Activated B cell treated with CpG ODN at 0.5 μM for 24 hours (primary cell): ENCODE measurements around the gene PFN1. TPM values are rescaled to one million over a fixed set of nuclear protein-coding genes. Genes with fewer than 3 reads are reported as not detected.

ENCODE experiments used
- ATAC-seq: fragments of 200-7000 bp; cut with Tn5 transposase; one replicate; pipeline ENCODE4 v1.10.0; 2021; ENCODE audit warnings: low read depth, mild to moderate bottlenecking, moderate library complexity
- CTCF ChIA-PET: fragments of 350-600 bp; sonication (Branson Sonifier 250); formaldehyde crosslinking; loops from one replicate; lab custom pipeline; 2021; ENCODE audit warnings: antibody characterized with exemption; lab: Charles Lee
- POLR2A ChIA-PET: fragments of 350-600 bp; sonication (Branson Sonifier 250); formaldehyde crosslinking; loops from one replicate; lab custom pipeline; 2021; ENCODE audit warnings: antibody characterized with exemption; lab: Charles Lee
- DNase-seq: peaks from one replicate; pipeline ENCODE4 v3.0.0; 2022
- H3K27ac Mint-ChIP-seq: one replicate; pipeline ENCODE4 v1.8.0; 2020; ENCODE audit warnings: mixed read lengths
- H3K27me3 Mint-ChIP-seq: one replicate; pipeline ENCODE4 v1.8.0; 2021; ENCODE audit warnings: mixed read lengths
- H3K36me3 Mint-ChIP-seq: one replicate; pipeline ENCODE4 v1.8.0; 2021; ENCODE audit warnings: low read depth, mixed read lengths
- H3K4me1 Mint-ChIP-seq: one replicate; pipeline ENCODE4 v1.8.0; 2021; ENCODE audit warnings: mixed read lengths
- H3K4me3 Mint-ChIP-seq: one replicate; pipeline ENCODE4 v1.8.0; 2020; ENCODE audit warnings: mild to moderate bottlenecking, mixed read lengths
- H3K9me3 Mint-ChIP-seq: one replicate; pipeline ENCODE4 v1.8.0; 2020; ENCODE audit warnings: mixed read lengths
- CTCF ChIP-seq: fragments of 200-600 bp; IDR thresholded peaks from one replicate; pipeline ENCODE4 v1.8.0; 2022; ENCODE audit warnings: antibody characterized with exemption, mild to moderate bottlenecking
- intact Hi-C: fragments of 100-400 bp; cut with micrococcal nuclease; formaldehyde crosslinking; loops from one replicate; pipeline ENCODE4 v1.15.1; 2024
- total RNA-seq: library from RNA; stranded (reverse); gene quantifications from 2 replicates; pipeline ENCODE4 v1.2.3, GENCODE V29; 2022

The PFN1 gene
- total RNA-seq, 1 donor from 2014 or later = 1,072 TPM

- ChIA-PET POLR2A (interaction anchor here (0.6 to 12.1 kb wide), 9 partner anchors 8 to 264 kb away, joined by 3 to 391 read pairs (median 4); partner anchors contain the start of genes CAMTA2, INCA1, KIF1C and RNF167), CTCF (interaction anchor here (2.0 kb wide), 1 partner anchor 37 kb away, joined by 6 read pairs; the partner anchor contains the start of gene CAMTA2)
- ATAC-seq (peak; percentile 8), DNase-seq (no peak)
- Mint-ChIP-seq H3K27me3 (peaks cover 2% of the 10 kb centered on the region), H3K36me3 (peaks cover 25% of the 10 kb centered on the region), H3K9me3 (no peaks in the 10 kb centered on the region), H3K4me3 (peak overlapping the region; percentile 81), H3K4me1 (peaks cover 31% of the 10 kb centered on the region), H3K27ac (peak overlapping the region; percentile 86)
- intact Hi-C loops = no loop called here
- no peak for TF ChIP-seq CTCF
Observed at GRCh38 chr17:4950075-4950745, 1.9 kb upstream of the PFN1 start.

- Mint-ChIP-seq H3K36me3 (peaks cover 32% of the 10 kb centered on the region), H3K4me3 (peak overlapping the region; percentile 100), H3K27ac (peak overlapping the region; percentile 100), H3K4me1 (peaks cover 38% of the 10 kb centered on the region), H3K9me3 (no peaks in the 10 kb centered on the region), H3K27me3 (peaks cover 2% of the 10 kb centered on the region)
- ATAC-seq (peak; percentile 36), DNase-seq (peak; percentile 80)
- CTCF ChIA-PET = interaction anchor here (1.4 to 1.5 kb wide), 2 partner anchors 10 to 18 kb away, joined by 3 to 4 read pairs; partner anchors contain the start of genes RNF167, SLC25A11 and SPAG7
- intact Hi-C loops = loop anchor here (1.0 to 10.0 kb wide), 13 partner anchors 9 to 1037 kb away; partner anchors contain the start of genes ARRB2, ATP2A3, CAMTA2 and INCA1
- POLR2A ChIA-PET = interaction anchor here (1.0 to 12.1 kb wide), 15 partner anchors 8 to 129 kb away, joined by 3 to 391 read pairs (median 9); partner anchors contain the start of genes CAMTA2, GP1BA, INCA1 and KIF1C
- TF ChIP-seq CTCF = no peak
Observed at GRCh38 chr17:4949321-4950074, 1.2 kb upstream of the PFN1 start.

GRCh38 chr17:4948931-4949320 lies 596 bp upstream of the PFN1 start:
- intact Hi-C loops = loop anchor here (1.0 to 10.0 kb wide), 13 partner anchors 9 to 1037 kb away; partner anchors contain the start of genes ARRB2, ATP2A3, CAMTA2 and INCA1
- ChIA-PET CTCF (interaction anchor here (0.8 to 1.5 kb wide), 4 partner anchors 9 to 40 kb away, joined by 3 to 5 read pairs (median 4); partner anchors contain the start of genes CAMTA2, RNF167, SLC25A11 and SPAG7), POLR2A (interaction anchor here (0.6 to 12.1 kb wide), 20 partner anchors 9 to 1303 kb away, joined by 3 to 391 read pairs (median 8); partner anchors contain the start of genes ARRB2, CAMTA2, CHRNE and CYB5D2)
- no peak for TF ChIP-seq CTCF
- ATAC-seq = peak; percentile 45
- peaks cover 38% of the 10 kb centered on the region for H3K36me3 Mint-ChIP-seq
- H3K9me3 Mint-ChIP-seq = no peaks in the 10 kb centered on the region
- peak overlapping the region; percentile 100 for H3K27ac Mint-ChIP-seq
- H3K27me3 Mint-ChIP-seq = peaks cover 2% of the 10 kb centered on the region
- peaks cover 44% of the 10 kb centered on the region for H3K4me1 Mint-ChIP-seq
- DNase-seq = peak; percentile 74
- peak overlapping the region; percentile 100 for H3K4me3 Mint-ChIP-seq

DNA sequence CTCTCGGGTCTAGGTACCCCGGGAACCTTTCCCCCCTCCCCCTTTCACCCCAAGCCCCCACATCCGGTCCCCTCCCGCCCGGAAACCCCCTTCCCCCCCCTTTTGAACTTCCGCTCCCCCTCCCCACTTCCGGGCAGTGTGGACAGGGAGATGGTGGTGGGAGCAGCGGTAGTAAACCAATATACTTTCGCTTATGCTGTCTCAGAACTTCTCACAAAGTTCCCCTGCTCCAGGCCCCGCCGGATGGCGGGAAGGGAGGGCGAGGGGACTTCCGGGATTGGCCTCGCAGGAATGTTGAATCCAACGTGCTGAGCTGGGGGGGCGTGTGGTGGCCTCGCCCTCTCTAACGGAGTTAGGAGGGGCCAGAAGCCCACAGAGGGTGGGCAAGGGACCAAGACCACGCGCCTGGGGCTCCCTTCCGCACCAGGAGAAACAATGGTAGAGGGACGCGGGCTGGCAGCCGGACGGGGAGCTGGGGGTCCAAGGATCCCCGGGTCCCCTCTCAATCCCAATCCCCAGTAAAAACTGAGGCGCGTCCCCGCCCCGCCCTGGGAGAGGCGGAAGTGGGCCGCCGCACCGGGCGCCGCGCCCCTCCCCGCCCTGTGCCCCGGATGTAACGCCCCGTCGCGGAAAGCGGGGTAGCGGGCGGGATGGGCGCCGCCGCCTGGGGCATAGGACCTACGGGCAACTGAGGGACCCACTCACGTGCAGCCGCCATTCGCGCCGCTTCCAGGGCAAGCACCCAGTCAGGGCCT lies 742 bp downstream of the PFN1 start:
- Mint-ChIP-seq H3K9me3 (no peaks in the 10 kb centered on the region), H3K4me1 (peaks cover 58% of the 10 kb centered on the region), H3K27me3 (peaks cover 2% of the 10 kb centered on the region), H3K27ac (peak overlapping the region; percentile 100), H3K4me3 (peak overlapping the region; percentile 100), H3K36me3 (peaks cover 46% of the 10 kb centered on the region)
- DNase-seq (peak; percentile 66), ATAC-seq (peak; percentile 6)
- CTCF ChIA-PET = interaction anchor here (1.0 to 1.6 kb wide), 3 partner anchors 8 to 39 kb away, joined by 3 to 4 read pairs (median 3); partner anchors contain the start of genes RNF167 and SLC25A11
- intact Hi-C loops = loop anchor here (2.0 to 10.0 kb wide), 9 partner anchors 39 to 1035 kb away; partner anchors contain the start of genes ARRB2, ATP2A3, MED11 and NUP88
- POLR2A ChIA-PET = interaction anchor here (0.6 to 12.1 kb wide), 29 partner anchors 8 to 1033 kb away, joined by 3 to 391 read pairs (median 6); partner anchors contain the start of genes ARRB2, C17orf107, CAMTA2 and CHRNE
- no peak for TF ChIP-seq CTCF
